Peyer's patch (tissue), 4 donors: Measurements from ENCODE around the gene PRKCZ.

Experiments used
- POLR2A ChIP-seq, 2 donors: fragments of 450-650 bp; IDR thresholded peaks; one replicate each; pipeline ENCODE4 v1.5.1; 2017; ENCODE audit warnings: antibody characterized with exemption in 2 of 2, mild to moderate bottlenecking in 2 of 2, moderate library complexity in 2 of 2
- TF ChIP-seq, protein P1 (sequence below), 6 experiments: fragments of 450-650 bp in 4 of 6; fragments of 200-600 bp in 2 of 6; sonication (generic) in 1 of 6; IDR thresholded peaks; one replicate each; pipeline ENCODE4 v1.5.1; 2017 to 2019; ENCODE audit warnings: antibody characterized with exemption in 6 of 6, mild to moderate bottlenecking in 3 of 6, moderate library complexity in 1 of 6

DNA sequence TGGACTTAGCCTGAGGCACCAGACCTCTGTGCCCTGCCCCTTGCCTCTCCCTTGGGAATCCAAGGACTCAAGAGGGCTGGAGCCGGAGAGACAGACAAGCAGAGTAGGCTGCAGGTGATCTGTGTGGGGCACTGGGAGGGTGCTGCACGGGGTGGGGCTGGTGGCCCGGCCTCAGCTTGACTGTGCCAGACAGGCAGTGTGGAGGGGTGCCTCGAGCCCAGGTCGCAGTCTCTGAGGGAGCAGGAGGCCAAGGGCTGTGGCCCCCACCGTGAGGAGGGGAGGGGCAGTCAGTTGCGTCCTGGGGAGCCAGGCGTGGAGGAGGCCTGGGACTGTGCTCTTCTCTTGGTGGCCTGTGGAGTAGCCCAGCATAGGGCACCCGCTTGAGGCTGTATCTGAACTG lies 27.0 kb upstream of the PRKCZ start:
- TF ChIP-seq, protein P1, sequence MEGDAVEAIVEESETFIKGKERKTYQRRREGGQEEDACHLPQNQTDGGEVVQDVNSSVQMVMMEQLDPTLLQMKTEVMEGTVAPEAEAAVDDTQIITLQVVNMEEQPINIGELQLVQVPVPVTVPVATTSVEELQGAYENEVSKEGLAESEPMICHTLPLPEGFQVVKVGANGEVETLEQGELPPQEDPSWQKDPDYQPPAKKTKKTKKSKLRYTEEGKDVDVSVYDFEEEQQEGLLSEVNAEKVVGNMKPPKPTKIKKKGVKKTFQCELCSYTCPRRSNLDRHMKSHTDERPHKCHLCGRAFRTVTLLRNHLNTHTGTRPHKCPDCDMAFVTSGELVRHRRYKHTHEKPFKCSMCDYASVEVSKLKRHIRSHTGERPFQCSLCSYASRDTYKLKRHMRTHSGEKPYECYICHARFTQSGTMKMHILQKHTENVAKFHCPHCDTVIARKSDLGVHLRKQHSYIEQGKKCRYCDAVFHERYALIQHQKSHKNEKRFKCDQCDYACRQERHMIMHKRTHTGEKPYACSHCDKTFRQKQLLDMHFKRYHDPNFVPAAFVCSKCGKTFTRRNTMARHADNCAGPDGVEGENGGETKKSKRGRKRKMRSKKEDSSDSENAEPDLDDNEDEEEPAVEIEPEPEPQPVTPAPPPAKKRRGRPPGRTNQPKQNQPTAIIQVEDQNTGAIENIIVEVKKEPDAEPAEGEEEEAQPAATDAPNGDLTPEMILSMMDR (IDR thresholded peaks at IDR 0.05) = no peak
- no peak for TF ChIP-seq POLR2A (IDR thresholded peaks at IDR 0.05)
